Measurements from ENCODE around the gene IQCH.

DNA sequence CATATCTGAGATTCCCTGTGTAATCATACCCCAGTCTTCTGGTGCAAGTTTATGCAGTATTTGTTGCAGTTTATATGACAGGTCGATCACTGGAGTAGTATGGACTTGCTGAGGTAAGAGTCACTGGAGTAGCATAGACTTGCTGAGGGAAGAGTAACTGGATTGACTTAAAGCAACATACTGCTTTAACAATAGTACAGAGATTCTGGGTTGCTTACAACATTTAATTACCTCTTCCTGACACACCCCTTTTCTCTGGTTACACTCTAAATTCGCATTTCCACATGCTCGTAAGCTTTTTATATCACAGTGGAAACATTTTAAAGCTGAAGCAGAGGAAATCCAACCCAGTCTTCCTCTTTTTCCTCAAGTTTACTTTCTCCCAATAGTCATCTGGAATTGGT, 11.9 kb upstream of the IQCH start:
- TF ChIP-seq CTCF (conservative IDR thresholded peaks at IDR 0.05 in 1 of 2, IDR thresholded peaks at IDR 0.05 in 1 of 2; ENCODE audit: low read depth in 1 of 2, low read length in 2 of 2) = no peak
- no peak for TF ChIP-seq EZH2 (IDR thresholded peaks at IDR 0.05; ENCODE audit: low read length, missing control alignments)
